HepG2 (cell line): ENCODE measurements around the gene VARS2. TPM values are rescaled to one million over a fixed set of nuclear protein-coding genes. Genes with fewer than 3 reads are reported as not detected.

Experiments used
- DMAP1 ChIP-seq: IDR thresholded peaks from 2 replicates; pipeline ENCODE4 v1.6.1; 2016
- MATR3 ChIP-seq: sonication (generic); formaldehyde crosslinking; IDR thresholded peaks from 2 replicates; pipeline ENCODE4 v1.4.0; 2020; ENCODE audit warnings: missing genetic modification reagents
- MLLT10 ChIP-seq: sonication (generic); formaldehyde crosslinking; IDR thresholded peaks from 2 replicates; pipeline ENCODE4 v1.4.0; 2020; ENCODE audit warnings: missing genetic modification reagents
- RBM22 ChIP-seq: fragments of 200-400 bp; formaldehyde crosslinking; optimal IDR thresholded peaks from 2 replicates; pipeline ENCODE3; 2017; ENCODE audit warnings: mild to moderate bottlenecking, low read length, moderate library complexity
- SNRNP70 ChIP-seq: fragments of 200-400 bp; formaldehyde crosslinking; IDR thresholded peaks from 2 replicates; pipeline ENCODE4 v1.6.1; 2017; ENCODE audit warnings: mild to moderate bottlenecking, low read depth, low read length, moderate library complexity
- TSC22D2 ChIP-seq: sonication (generic); formaldehyde crosslinking; IDR thresholded peaks from 2 replicates; pipeline ENCODE4 v1.5.1; 2020; ENCODE audit warnings: missing genetic modification reagents, mild to moderate bottlenecking, borderline replicate concordance
- ZBTB7B ChIP-seq: sonication (generic); formaldehyde crosslinking; IDR thresholded peaks from 2 replicates; pipeline ENCODE4 v1.4.0; 2020; ENCODE audit warnings: missing genetic modification reagents
- ZNF24 ChIP-seq: fragments of 450-650 bp; IDR thresholded peaks from 2 replicates; pipeline ENCODE4 v1.6.1; 2017; ENCODE audit warnings: antibody characterized with exemption, mild to moderate bottlenecking
- ZNF550 ChIP-seq: sonication (generic); formaldehyde crosslinking; IDR thresholded peaks from 2 replicates; pipeline ENCODE4 v1.4.0; 2020; ENCODE audit warnings: mild to moderate bottlenecking, missing genetic modification reagents, borderline replicate concordance
- ZSCAN22 ChIP-seq: sonication (generic); formaldehyde crosslinking; IDR thresholded peaks from 2 replicates; pipeline ENCODE4 v1.4.0; 2020; ENCODE audit warnings: mild to moderate bottlenecking, missing genetic modification reagents
- polyA plus RNA-seq, 8 experiments: library from polyadenylated mRNA; depleted of rRNA in 3 of 8; stranded (reverse) in 7 of 8; unstranded in 1 of 8; fragments of >200 nt; fragmentation: Illumina TruSeq in 4 of 8; extraction: Trizol in 4 of 8; gene quantifications; 2 replicates each; pipeline versions ENCODE4 v1.2.1 to v1.2.3, GENCODE V29; 2011 to 2016; ENCODE audit warnings: low read depth in 4 of 8, missing spikeins in 1 of 8, mixed read lengths in 1 of 8; ENCODE audit not compliant: insufficient read depth in 1 of 8
- total RNA-seq, 5 experiments: library from RNA; depleted of rRNA; stranded (reverse); fragments of >200 nt; fragmentation: Illumina TruSeq; extraction: Trizol; gene quantifications; 2 replicates each; pipeline ENCODE4 v1.2.3, GENCODE V29; 2016; ENCODE audit warnings: low read depth in 1 of 5
- TF ChIP-seq, protein P1 (sequence below): sonication (generic); formaldehyde crosslinking; IDR thresholded peaks from 2 replicates; pipeline ENCODE4 v1.8.0; 2022; ENCODE audit warnings: mild to moderate bottlenecking, missing genetic modification reagents, borderline replicate concordance
- TF ChIP-seq, protein P2 (sequence below): IDR thresholded peaks from 2 replicates; pipeline ENCODE4 v1.6.1; 2016; ENCODE audit warnings: low read depth, borderline replicate concordance
- TF ChIP-seq, protein P3 (sequence below): sonication (generic); formaldehyde crosslinking; IDR thresholded peaks from 2 replicates; pipeline ENCODE4 v1.5.0; 2020; ENCODE audit warnings: mild to moderate bottlenecking, missing genetic modification reagents
- TF ChIP-seq, protein P4 (sequence below): sonication (generic); formaldehyde crosslinking; IDR thresholded peaks from 2 replicates; pipeline ENCODE4 v1.5.0; 2020; ENCODE audit warnings: missing genetic modification reagents
- TF ChIP-seq, protein P5 (sequence below): sonication (generic); formaldehyde crosslinking; IDR thresholded peaks from 2 replicates; pipeline ENCODE4 v1.5.0; 2020; ENCODE audit warnings: mild to moderate bottlenecking, missing genetic modification reagents, borderline replicate concordance
- TF ChIP-seq, protein P6 (sequence below): sonication (generic); formaldehyde crosslinking; IDR thresholded peaks from 2 replicates; pipeline ENCODE4 v1.4.0; 2020; ENCODE audit warnings: missing genetic modification reagents, mild to moderate bottlenecking, borderline replicate concordance

Gene VARS2
- total and polyA plus RNA-seq, 2 of the 13 experiments (the other 11 are each of a cell fraction or from before 2014, with no cell fraction given), result 61.8 to 71.8 TPM

DNA sequence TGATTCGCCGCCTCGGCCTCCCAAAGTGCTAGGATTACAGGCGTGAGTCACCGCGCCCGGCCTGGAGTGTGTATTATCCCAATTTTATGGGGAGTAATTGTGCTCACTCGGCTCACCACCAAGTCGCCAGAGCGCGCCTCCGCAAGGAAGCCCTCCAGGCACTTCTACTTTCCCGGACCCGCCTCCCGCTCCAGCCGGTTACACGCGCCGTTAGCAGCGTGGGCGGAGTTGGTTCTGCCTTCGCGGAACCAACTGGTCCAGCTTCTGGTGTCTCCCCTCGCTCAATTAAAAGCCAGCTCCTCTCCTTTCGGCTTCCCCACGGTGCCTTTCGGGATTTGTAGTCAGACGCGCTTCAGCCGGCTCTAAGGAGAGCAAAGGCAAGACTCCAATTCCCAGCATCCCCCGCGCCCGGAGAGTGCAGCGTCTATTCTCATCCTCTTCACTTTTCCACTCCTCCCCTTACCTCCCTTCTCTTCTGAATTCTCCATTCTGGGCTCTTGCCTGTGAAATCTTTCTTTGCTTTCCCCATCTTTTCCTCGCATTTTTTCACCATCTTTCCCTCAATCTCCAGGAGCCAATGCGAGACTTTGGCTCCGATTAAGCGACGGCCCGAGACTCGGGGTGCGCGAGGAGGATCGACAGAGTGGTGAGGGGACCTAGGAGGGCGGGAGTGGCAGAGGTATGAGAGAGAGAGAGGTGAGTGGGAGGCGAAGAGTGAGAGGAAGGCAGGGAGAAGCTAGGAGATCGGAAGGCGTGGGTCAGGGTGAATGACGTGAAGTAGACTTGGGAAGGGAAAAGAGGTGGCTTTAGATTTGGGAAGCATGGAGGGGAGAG, 6.1 kb upstream of the VARS2 start, which contains the start of gene GTF2H4 (continued):
- TF ChIP-seq ZBTB7B (CRISPR knock-in tag) (peak; percentile 66; the same call in 1 of the 2 replicates), DMAP1 (CRISPR knock-in tag) (peak; percentile 88), ZNF550 (peak; percentile 92; the same call in 1 of the 2 replicates), RBM22 (peak; percentile 89), ZNF24 (peak; percentile 62; the same call in 1 of the 2 replicates), MLLT10 (no peak), SNRNP70 (no peak), ZSCAN22 (CRISPR knock-in tag) (no peak), TSC22D2 (CRISPR knock-in tag) (no peak), MATR3 (CRISPR knock-in tag) (no peak)
- TF ChIP-seq, protein P1, sequence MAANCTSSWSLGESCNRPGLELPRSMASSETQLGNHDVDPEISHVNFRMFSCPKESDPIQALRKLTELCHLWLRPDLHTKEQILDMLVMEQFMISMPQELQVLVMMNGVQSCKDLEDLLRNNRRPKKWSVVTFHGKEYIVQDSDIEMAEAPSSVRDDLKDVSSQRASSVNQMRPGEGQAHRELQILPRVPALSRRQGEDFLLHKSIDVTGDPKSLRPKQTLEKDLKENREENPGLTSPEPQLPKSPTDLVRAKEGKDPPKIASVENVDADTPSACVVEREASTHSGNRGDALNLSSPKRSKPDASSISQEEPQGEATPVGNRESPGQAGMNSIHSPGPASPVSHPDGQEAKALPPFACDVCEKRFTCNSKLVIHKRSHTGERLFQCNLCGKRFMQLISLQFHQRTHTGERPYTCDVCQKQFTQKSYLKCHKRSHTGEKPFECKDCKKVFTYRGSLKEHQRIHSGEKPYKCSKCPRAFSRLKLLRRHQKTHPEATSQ (CRISPR knock-in tag), result 0 out of 2 replicates have a peak, but pooled peaks have one; percentile 90
- TF ChIP-seq, protein P2, sequence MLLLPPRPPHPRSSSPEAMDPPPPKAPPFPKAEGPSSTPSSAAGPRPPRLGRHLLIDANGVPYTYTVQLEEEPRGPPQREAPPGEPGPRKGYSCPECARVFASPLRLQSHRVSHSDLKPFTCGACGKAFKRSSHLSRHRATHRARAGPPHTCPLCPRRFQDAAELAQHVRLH (CRISPR knock-in tag), result peak; percentile 88; the same call in 1 of the 2 replicates
- TF ChIP-seq, protein P3, sequence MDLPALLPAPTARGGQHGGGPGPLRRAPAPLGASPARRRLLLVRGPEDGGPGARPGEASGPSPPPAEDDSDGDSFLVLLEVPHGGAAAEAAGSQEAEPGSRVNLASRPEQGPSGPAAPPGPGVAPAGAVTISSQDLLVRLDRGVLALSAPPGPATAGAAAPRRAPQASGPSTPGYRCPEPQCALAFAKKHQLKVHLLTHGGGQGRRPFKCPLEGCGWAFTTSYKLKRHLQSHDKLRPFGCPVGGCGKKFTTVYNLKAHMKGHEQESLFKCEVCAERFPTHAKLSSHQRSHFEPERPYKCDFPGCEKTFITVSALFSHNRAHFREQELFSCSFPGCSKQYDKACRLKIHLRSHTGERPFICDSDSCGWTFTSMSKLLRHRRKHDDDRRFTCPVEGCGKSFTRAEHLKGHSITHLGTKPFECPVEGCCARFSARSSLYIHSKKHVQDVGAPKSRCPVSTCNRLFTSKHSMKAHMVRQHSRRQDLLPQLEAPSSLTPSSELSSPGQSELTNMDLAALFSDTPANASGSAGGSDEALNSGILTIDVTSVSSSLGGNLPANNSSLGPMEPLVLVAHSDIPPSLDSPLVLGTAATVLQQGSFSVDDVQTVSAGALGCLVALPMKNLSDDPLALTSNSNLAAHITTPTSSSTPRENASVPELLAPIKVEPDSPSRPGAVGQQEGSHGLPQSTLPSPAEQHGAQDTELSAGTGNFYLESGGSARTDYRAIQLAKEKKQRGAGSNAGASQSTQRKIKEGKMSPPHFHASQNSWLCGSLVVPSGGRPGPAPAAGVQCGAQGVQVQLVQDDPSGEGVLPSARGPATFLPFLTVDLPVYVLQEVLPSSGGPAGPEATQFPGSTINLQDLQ (CRISPR knock-in tag), result 0 out of 2 replicates have a peak, but pooled peaks have one; percentile 87
- TF ChIP-seq, protein P4, sequence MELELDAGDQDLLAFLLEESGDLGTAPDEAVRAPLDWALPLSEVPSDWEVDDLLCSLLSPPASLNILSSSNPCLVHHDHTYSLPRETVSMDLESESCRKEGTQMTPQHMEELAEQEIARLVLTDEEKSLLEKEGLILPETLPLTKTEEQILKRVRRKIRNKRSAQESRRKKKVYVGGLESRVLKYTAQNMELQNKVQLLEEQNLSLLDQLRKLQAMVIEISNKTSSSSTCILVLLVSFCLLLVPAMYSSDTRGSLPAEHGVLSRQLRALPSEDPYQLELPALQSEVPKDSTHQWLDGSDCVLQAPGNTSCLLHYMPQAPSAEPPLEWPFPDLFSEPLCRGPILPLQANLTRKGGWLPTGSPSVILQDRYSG, result no peak
- TF ChIP-seq, protein P5, sequence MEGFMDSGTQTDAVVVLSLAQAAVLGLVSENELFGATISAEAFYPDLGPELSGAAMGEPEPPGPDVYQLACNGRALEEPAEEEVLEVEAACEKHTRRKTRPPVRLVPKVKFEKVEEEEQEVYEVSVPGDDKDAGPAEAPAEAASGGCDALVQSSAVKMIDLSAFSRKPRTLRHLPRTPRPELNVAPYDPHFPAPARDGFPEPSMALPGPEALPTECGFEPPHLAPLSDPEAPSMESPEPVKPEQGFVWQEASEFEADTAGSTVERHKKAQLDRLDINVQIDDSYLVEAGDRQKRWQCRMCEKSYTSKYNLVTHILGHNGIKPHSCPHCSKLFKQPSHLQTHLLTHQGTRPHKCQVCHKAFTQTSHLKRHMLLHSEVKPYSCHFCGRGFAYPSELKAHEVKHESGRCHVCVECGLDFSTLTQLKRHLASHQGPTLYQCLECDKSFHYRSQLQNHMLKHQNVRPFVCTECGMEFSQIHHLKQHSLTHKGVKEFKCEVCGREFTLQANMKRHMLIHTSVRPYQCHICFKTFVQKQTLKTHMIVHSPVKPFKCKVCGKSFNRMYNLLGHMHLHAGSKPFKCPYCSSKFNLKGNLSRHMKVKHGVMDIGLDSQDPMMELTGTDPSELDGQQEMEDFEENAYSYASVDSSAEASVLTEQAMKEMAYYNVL, result peak; percentile 87; the same call in 1 of the 2 replicates
- TF ChIP-seq, protein P6, sequence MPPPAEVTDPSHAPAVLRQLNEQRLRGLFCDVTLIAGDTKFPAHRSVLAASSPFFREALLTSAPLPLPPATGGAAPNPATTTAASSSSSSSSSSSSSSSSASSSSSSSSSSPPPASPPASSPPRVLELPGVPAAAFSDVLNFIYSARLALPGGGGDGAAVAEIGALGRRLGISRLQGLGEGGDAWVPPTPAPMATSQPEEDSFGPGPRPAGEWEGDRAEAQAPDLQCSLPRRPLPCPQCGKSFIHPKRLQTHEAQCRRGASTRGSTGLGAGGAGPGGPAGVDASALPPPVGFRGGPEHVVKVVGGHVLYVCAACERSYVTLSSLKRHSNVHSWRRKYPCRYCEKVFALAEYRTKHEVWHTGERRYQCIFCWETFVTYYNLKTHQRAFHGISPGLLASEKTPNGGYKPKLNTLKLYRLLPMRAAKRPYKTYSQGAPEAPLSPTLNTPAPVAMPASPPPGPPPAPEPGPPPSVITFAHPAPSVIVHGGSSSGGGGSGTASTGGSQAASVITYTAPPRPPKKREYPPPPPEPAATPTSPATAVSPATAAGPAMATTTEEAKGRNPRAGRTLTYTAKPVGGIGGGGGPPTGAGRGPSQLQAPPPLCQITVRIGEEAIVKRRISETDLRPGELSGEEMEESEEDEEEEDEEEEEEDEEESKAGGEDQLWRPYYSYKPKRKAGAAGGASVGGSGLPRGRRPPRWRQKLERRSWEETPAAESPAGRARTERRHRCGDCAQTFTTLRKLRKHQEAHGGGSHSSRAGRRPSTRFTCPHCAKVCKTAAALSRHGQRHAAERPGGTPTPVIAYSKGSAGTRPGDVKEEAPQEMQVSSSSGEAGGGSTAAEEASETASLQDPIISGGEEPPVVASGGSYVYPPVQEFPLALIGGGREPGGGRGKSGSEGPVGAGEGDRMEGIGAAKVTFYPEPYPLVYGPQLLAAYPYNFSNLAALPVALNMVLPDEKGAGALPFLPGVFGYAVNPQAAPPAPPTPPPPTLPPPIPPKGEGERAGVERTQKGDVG (CRISPR knock-in tag), result peak; percentile 63; the same call in 1 of the 2 replicates
